GM12864 (cell line): ENCODE results near the gene CCDC83.

Experiments
- DNase-seq: peaks from one replicate; pipeline ENCODE4 v3.0.0-alpha.2; 2011; ENCODE audit warnings: low read depth
- H3K4me3 ChIP-seq: 2 replicates; pipeline ENCODE4 v1.5.1; 2011; ENCODE audit warnings: mild to moderate bottlenecking, low read depth, low read length, control low read depth
- TF ChIP-seq, protein P1 (sequence below): IDR thresholded peaks from 2 replicates; pipeline ENCODE4 v1.5.1; 2011; ENCODE audit warnings: low read depth, mild to moderate bottlenecking, moderate library complexity, low read length, control low read depth, inconsistent platforms; ENCODE audit errors: missing control alignments

Gene CCDC83

DNA sequence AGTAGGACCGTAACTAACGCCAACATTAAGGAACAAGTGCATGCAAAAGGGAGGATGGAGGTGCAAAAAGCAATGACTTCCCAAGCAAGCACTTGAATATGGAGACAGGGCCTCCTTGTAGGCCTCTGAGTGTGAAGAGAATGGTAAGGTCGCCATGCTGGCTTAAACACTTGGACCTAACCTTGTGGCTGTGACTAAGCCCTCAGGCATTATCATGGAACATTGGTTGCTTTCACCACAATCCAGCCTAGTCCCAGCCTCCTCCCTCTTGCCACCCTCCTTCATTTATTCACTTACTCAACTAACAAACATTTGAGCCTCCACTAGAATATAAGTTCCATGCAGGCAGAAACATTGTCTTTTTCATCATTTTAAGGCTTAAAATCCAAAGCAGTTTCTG is 32.4 kb upstream of the CCDC83 start:
- H3K4me3 ChIP-seq = no peak overlapping the region
- no peak for DNase-seq
- TF ChIP-seq, protein P1, sequence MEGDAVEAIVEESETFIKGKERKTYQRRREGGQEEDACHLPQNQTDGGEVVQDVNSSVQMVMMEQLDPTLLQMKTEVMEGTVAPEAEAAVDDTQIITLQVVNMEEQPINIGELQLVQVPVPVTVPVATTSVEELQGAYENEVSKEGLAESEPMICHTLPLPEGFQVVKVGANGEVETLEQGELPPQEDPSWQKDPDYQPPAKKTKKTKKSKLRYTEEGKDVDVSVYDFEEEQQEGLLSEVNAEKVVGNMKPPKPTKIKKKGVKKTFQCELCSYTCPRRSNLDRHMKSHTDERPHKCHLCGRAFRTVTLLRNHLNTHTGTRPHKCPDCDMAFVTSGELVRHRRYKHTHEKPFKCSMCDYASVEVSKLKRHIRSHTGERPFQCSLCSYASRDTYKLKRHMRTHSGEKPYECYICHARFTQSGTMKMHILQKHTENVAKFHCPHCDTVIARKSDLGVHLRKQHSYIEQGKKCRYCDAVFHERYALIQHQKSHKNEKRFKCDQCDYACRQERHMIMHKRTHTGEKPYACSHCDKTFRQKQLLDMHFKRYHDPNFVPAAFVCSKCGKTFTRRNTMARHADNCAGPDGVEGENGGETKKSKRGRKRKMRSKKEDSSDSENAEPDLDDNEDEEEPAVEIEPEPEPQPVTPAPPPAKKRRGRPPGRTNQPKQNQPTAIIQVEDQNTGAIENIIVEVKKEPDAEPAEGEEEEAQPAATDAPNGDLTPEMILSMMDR = no peak

DNA sequence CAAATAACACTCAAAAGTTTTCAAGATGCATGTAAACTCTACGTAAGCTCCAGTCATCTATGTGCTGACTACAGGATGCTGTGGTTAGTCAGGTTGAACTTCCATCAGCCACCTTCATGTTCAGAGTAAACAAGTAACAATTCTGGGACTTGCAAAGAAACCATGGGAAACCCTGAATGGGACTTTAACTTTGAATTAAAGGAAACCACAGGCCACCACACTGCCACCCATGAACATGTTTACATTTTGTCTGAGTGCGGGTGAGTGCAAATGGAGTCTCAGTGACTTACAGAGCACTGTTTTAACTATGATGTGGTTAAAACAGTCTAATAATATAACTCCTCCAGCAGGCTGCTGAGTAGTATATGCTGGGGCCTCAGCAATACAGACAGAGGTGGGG is 31.4 kb upstream of the CCDC83 start:
- no peak overlapping the region for H3K4me3 ChIP-seq
- DNase-seq = no peak
- TF ChIP-seq, protein P1 = no peak

DNA sequence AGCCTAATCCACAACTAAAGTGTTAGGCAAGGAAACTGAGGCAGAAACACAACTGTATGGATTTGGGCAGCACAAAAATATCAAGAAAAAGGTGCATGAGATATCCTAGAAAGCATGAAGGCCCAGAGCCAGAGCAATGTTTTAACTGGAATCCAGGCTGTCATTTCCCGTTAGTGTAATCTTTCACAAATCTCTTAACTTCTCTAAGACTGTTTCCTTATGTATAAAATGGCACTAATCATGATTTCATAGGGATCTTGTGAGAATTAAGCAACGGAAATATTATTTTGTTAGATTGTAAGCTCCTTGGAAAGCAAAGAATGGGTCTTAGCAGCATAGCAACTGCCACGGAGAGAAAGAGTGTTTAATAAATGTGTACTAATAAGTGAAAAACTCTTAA is 29.6 kb upstream of the CCDC83 start:
- TF ChIP-seq, protein P1 = no peak
- no peak overlapping the region for H3K4me3 ChIP-seq
- DNase-seq = no peak

DNA sequence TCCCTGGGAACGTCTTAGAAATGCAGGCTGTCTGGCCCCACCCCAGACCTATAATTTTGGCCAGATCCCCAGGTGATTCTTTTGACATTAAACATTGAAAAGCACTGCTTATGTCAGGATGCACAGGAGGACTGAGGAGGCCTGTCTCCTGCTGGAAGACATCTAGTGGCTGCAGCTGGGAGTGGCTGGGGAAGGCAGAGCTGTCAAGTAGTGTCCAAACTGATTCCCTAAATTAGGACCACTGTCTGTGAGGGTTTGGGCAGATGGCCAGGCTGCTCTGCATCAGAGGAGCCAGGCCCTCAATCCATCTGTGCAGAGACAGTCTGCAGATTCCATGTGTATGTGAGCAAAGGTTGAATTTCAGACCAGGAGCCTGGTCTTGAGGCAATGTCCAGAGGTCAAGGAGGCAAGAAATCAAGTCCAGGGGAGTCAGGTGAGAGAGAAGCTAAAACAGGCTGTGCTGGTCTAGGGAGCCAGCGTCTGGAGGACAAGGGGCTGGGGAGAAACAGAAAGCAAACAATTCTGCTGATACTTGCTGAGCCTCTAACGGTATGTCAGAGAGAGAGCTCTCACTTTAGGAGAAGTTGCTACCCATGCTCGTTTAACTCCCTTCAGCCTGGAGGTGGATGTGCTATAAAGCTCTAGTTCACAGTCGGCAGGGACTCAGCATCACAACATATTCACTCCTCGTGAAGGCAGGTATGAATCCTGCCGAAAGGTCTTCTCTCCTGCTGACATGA is 28.9 kb upstream of the CCDC83 start:
- DNase-seq = no peak
- TF ChIP-seq, protein P1 = peak; percentile 59
- H3K4me3 ChIP-seq = no peak overlapping the region

DNA sequence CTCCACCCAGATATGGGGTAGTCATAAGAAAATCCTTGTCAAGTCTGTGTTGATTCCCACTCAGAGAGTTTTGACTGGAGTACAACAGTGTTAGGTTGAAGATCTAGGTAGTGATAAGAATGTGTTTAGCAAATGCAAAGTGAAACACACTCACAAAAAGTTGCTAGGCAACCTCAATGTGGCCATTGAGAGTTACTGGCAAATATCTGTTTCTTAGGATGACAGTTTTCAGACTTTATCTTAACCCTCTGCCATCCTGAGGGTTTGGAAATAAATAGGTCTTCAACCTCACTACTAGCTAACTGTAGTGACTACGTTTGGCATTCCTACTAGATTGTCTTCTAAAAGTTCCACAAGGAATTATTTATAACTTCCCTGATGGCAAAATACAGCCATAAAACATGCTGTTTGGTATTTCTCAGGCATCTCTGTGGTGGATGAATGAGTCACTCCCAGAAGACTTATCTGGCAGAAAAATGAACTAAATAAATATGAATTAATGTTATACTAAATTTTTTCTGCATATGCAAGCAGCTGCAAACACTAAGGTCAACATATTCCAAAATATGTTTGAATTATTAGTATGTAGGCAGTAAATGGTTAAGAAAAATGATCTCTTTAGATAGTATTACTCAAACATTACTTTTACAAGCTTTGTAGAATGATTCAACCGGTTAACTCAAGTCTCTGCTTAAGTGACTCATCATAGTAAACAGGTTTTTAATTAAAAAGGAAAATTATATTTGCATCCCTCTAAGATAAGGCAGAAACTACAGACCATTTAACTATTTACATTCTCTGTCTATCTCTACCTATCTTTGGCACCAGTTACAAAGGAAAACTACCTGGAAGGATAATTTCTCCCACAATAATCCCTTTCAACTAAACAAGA is 27.2 kb upstream of the CCDC83 start:
- DNase-seq = no peak
- H3K4me3 ChIP-seq = no peak overlapping the region
- TF ChIP-seq, protein P1 = no peak

DNA sequence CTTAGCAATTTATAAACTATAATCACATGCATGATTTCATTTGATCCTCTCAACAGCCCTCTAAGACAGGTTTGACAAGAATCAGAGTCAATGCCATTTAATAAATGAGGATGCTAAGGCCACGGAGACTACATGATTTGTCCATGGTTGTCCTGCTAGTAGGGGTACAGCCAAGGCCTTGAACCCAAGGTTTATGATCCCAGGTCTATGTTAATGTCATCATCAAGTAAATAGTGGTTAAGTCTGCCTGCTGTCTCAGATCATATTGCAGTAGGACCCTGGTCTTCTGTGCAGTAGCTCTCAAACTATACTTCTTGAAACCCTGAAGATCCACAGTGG is 26.6 kb upstream of the CCDC83 start:
- no peak overlapping the region for H3K4me3 ChIP-seq
- TF ChIP-seq, protein P1 = no peak
- no peak for DNase-seq
